HEK293 (cell line): ENCODE data around the gene ZNF19.

Experiments
- SALL2 ChIP-seq: fragments of 450-650 bp; formaldehyde crosslinking; IDR thresholded peaks from 2 replicates; pipeline ENCODE4 v1.5.0; 2017; ENCODE audit warnings: missing biosample characterization, mild to moderate bottlenecking, missing genetic modification characterization, borderline replicate concordance
- SP2 ChIP-seq: fragments of 450-650 bp; formaldehyde crosslinking; IDR thresholded peaks from 2 replicates; pipeline ENCODE4 v1.5.1; 2016; ENCODE audit warnings: missing biosample characterization, missing genetic modification characterization
- YY1 ChIP-seq: fragments of 450-650 bp; formaldehyde crosslinking; IDR thresholded peaks from 2 replicates; pipeline ENCODE4 v1.5.1; 2018; ENCODE audit warnings: missing biosample characterization, missing genetic modification characterization
- ZFP37 ChIP-seq: fragments of 450-650 bp; formaldehyde crosslinking; IDR thresholded peaks from 2 replicates; pipeline ENCODE4 v1.5.1; 2016; ENCODE audit warnings: missing biosample characterization, missing genetic modification characterization
- ZNF10 ChIP-seq: fragments of 450-650 bp; formaldehyde crosslinking; IDR thresholded peaks from 2 replicates; pipeline ENCODE4 v1.5.1; 2017; ENCODE audit warnings: missing biosample characterization, missing genetic modification characterization
- ZNF274 ChIP-seq, 2 experiments: fragments of 200-500 bp in 1 of 2; fragments of 450-650 bp in 1 of 2; sonication (Bioruptor generic) in 1 of 2; formaldehyde crosslinking in 1 of 2; IDR thresholded peaks; 2 replicates each; pipeline versions ENCODE4 v1.5.1 to v1.6.1; 2014 to 2016; ENCODE audit warnings: borderline replicate concordance in 1 of 2, inconsistent platforms in 1 of 2, low read length in 1 of 2, missing biosample characterization in 1 of 2, missing genetic modification characterization in 1 of 2
- ZNF292 ChIP-seq: fragments of 450-650 bp; formaldehyde crosslinking; IDR thresholded peaks from 2 replicates; pipeline ENCODE4 v1.5.1; 2016; ENCODE audit warnings: low read depth, missing biosample characterization, missing genetic modification characterization, borderline replicate concordance
- ZNF704 ChIP-seq: fragments of 450-650 bp; formaldehyde crosslinking; IDR thresholded peaks from 2 replicates; pipeline ENCODE4 v1.5.1; 2016; ENCODE audit warnings: missing biosample characterization, missing genetic modification characterization
- TF ChIP-seq, protein P1 (sequence below): fragments of 450-650 bp; formaldehyde crosslinking; IDR thresholded peaks from 2 replicates; pipeline ENCODE4 v1.5.1; 2016; ENCODE audit warnings: missing biosample characterization, missing genetic modification characterization

DNA sequence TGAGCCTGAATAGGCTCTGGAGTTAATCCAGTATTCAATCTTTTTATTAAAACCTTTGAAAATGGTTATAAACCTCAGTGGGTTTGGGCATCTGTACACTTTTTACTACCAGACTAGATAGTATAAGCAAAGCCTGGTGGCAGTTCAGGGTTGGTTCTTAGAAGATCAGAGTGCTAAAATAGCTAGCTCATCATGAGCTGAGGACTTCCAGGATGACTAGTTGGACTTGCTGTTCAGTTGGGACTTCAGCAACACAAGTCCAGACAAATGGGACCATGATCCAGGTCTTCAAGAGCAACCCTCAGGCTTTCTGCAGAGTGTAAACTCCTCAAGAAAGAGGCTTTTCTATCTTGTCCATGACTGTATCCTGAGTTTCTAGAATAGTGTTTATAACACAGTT is 1.2 kb upstream of the ZNF19 start:
- TF ChIP-seq ZNF704 (tag by site-specific recombination) (no peak), ZNF274 (IDR thresholded peaks at IDR 0.05; ENCODE audit: low read length) (no peak), ZNF274 (tag by site-specific recombination; IDR thresholded peaks at IDR 0.05; ENCODE audit: borderline replicate concordance) (no peak), ZNF10 (no peak), ZFP37 (no peak), SALL2 (no peak), YY1 (tag by site-specific recombination) (no peak), ZNF292 (tag by site-specific recombination) (no peak), SP2 (no peak)
- TF ChIP-seq, protein P1, sequence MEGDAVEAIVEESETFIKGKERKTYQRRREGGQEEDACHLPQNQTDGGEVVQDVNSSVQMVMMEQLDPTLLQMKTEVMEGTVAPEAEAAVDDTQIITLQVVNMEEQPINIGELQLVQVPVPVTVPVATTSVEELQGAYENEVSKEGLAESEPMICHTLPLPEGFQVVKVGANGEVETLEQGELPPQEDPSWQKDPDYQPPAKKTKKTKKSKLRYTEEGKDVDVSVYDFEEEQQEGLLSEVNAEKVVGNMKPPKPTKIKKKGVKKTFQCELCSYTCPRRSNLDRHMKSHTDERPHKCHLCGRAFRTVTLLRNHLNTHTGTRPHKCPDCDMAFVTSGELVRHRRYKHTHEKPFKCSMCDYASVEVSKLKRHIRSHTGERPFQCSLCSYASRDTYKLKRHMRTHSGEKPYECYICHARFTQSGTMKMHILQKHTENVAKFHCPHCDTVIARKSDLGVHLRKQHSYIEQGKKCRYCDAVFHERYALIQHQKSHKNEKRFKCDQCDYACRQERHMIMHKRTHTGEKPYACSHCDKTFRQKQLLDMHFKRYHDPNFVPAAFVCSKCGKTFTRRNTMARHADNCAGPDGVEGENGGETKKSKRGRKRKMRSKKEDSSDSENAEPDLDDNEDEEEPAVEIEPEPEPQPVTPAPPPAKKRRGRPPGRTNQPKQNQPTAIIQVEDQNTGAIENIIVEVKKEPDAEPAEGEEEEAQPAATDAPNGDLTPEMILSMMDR (tag by site-specific recombination) = no peak
